Hippocampal formation (tissue), 2 donors: ENCODE data around the gene TIMM44.
"Not testable (repeated sequence)": the region's sequence is repeated elsewhere in the genome, so short reads cannot be mapped to it uniquely, and the experiment has no call there.

Source experiments
- DNase-seq, 2 donors: peaks; one replicate each; lab custom pipeline; 2025; lab: John Stamatoyannopoulos, UW

Gene TIMM44

GRCh38 chr19:7947939-7948338 lies 4.5 kb upstream of the TIMM44 start:
- no peak for DNase-seq

GRCh38 chr19:7944177-7944761 lies 803 bp upstream of the TIMM44 start:
- peak; percentile 71 to 77 for DNase-seq

GRCh38 chr19:7942981-7943443 lies 454 bp downstream of the TIMM44 start:
- no peak for DNase-seq

GRCh38 chr19:7941895-7942596 lies 1.4 kb downstream of the TIMM44 start:
- no peak for DNase-seq

- no peak for DNase-seq
These were observed 2.6 kb downstream of the TIMM44 start for GRCh38 chr19:7940841-7941240.

GRCh38 chr19:7934766-7935165 lies 8.7 kb downstream of the TIMM44 start:
- DNase-seq, result no peak

GRCh38 chr19:7933828-7934725 lies 9.4 kb downstream of the TIMM44 start:
- DNase-seq, result no peak

GRCh38 chr19:7933411-7933810 lies 10.1 kb downstream of the TIMM44 start:
- no peak for DNase-seq

GRCh38 chr19:7932930-7933300 lies 10.6 kb downstream of the TIMM44 start:
- no peak for DNase-seq

GRCh38 chr19:7932276-7932929 lies 11.1 kb downstream of the TIMM44 start:
- DNase-seq, result no peak

GRCh38 chr19:7931221-7932061 lies 12.0 kb downstream of the TIMM44 start:
- peak in 1 of 2 donors; percentile 35 for DNase-seq

GRCh38 chr19:7930765-7931164 lies 12.7 kb downstream of the TIMM44 start:
- no peak for DNase-seq

- DNase-seq, result not testable (repeated sequence)
These were observed 13.4 kb downstream of the TIMM44 start for GRCh38 chr19:7930030-7930429.

GRCh38 chr19:7928741-7929701 lies 14.4 kb downstream of the TIMM44 start:
- DNase-seq, result no peak

- DNase-seq, result no peak
These were observed 15.1 kb downstream of the TIMM44 start for GRCh38 chr19:7928334-7928706.

- DNase-seq, result no peak
These were observed 15.7 kb downstream of the TIMM44 start for GRCh38 chr19:7927605-7928333.

GRCh38 chr19:7926727-7927604 lies 16.5 kb downstream of the TIMM44 start:
- no peak for DNase-seq

- peak in 1 of 2 donors; percentile 36 for DNase-seq
These were observed 17.3 kb downstream of the TIMM44 start, which contains the start of gene CTXN1 for GRCh38 chr19:7926021-7926726. Gene CTXN1 (minus strand): TSS chr19:7926135. CDS start chr19:7925538, 597 bp downstream.
